GM21447 (cell line): ENCODE data around the gene CENPQ.
"Not testable (repeated sequence)": the region's sequence is repeated elsewhere in the genome, so short reads cannot be mapped to it uniquely, and the experiment has no call there.

Experiments
- ATAC-seq: cut with Tn5 transposase; IDR thresholded peaks from one replicate; pipeline ENCODE4 v1.9.1; 2021; ENCODE audit not compliant: unreplicated experiment

Gene CENPQ

DNA sequence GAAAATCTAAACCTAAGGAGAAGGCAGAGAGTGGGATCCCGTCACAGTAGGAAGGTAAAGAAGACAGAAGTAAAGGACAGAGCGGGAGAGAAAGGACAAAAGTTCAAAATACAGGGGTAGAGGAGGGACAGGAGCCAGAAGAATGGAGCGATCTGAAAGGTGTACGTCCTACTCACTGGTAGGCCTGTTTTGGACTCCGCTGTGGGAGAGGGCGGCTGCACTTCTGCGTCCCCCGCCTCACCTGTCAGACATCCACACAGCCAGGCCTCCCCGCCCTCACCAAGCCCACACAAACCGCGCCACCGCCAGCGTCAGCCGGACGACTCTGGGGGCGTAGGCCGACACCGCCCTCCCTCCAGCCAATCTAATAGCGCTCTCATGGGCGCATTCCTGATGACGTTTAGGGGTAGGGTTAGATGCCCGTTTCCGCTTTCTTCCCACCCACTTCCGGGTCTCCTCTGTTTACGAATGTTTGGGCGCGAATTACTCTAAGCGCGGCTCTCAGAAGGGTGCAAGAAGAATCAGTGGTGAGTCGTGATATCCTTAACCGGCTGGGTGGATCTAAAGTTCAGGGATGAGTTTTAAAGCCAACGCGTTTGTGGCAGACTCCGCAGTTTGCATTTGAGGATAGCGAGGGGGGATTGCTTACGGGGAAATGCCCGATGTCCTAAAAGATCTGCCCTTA is at the start of gene CENPQ, which contains the start of gene MMUT:
Gene CENPQ, plus strand, starts transcription at position 444 of the 685 bp plus-strand sequence. CDS start 6,807 bp downstream, outside the sequence.
Gene MMUT, minus strand, starts transcription at position 327 of the 685 bp plus-strand sequence. CDS start 3,787 bp downstream, outside the sequence.
- ATAC-seq = peak; percentile 98

- ATAC-seq = no peak
These were observed 47.8 kb upstream of the CENPQ start for GRCh38 chr6:49415358-49415757.

GRCh38 chr6:49416195-49416594 is 47.0 kb upstream of the CENPQ start:
- no peak for ATAC-seq

- no peak for ATAC-seq
These were observed 39.4 kb upstream of the CENPQ start for GRCh38 chr6:49423817-49424216.

- ATAC-seq = no peak
These were observed 33.0 kb upstream of the CENPQ start for GRCh38 chr6:49430187-49430586.

DNA sequence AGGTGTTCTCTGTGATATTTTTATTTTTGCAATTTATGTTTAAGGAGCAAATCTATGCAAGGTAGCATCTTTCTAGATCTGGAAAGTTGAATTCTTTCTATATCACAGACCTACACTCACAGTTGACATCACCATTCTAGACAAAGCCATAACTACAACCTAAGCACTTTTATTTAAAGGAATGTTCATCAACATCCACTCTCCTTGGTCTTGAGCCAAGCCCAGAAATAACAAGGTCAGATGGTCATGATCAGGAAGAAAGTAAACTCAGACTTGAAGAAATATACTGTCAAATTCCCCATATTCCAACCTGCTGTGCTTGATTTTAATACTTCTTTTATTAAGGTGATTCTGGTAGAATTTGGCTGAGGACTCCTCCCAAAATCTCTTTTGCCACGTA is 32.3 kb upstream of the CENPQ start:
- no peak for ATAC-seq

DNA sequence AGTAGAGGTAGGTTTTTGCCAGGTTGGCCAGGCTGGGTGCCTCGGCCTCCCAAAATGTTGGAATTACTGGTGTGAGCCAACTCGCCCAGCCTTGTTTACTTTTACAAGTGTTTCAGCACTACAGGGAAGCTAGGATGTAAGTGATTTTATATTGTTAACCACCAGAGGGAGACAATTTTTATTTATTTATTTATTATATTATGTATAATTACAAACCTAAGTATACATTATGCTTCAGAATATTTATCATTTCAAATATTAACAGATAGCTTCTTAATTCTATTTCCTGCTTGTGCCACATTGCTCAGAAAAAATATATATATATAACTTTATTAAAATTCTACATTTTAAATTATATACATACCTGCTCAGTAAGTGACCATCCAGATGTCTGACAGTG is 9.9 kb upstream of the CENPQ start:
- ATAC-seq = no peak

DNA sequence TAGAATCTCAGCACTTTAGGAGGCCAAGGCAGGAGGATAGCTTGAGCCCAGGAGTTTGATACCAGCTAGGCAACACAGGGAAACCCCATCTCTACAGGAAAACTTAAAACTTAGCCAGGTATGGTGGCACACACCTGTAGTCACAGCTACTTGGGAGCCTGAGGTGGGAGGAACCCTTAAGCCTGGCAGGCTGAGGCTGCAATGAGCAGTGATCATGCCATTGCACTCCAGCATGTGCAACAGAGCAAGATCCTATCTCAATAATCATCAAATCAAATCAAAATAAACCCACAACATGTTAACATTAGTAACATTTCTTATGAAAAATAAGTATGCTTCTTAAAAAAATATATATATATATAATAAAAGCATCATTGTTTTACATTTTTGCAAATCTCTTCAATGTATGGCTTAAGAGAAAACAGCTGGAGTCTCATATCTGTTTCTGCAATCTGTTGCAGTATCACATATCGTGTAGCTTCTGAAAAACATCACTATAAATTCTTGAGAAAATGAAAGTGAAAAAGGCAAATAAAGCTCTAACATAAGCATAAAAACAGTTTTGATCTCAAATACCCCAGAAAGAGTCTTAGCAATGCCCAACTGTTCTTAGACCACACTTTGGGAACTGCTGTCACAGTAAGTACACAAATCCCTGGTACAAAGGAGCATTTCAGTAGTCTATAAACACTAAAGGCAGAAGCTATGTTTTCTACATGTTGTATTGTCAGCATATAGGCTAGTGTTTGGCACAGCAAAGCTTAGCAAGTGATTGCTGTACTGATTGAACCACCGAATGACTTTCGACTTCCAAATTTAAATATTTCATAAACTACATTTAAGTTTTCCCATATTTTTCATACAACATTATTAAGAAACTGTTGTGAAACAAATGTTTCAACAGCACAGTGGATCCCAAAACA is 8.1 kb upstream of the CENPQ start:
- ATAC-seq = no peak

- ATAC-seq = no peak
These were observed 5.4 kb upstream of the CENPQ start for GRCh38 chr6:49457771-49458170.

DNA sequence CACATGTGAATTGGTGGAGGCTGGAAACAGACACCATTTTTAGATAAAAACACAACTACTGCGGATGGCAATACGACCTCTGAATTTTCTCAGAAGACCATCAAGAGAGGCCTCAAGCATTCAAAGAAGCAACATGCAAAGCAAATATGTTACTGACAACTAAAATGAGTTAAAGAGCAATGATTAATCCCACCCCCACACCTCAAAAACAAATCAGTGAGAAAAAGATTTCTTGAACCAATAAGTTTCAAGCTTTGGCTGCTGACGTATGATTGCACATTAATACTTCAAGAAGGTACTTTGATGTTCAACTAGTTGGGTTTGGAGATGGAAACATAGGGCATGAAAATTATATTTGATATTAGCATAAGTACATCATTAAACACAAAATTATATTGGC is 1.1 kb upstream of the CENPQ start:
- no peak for ATAC-seq

DNA sequence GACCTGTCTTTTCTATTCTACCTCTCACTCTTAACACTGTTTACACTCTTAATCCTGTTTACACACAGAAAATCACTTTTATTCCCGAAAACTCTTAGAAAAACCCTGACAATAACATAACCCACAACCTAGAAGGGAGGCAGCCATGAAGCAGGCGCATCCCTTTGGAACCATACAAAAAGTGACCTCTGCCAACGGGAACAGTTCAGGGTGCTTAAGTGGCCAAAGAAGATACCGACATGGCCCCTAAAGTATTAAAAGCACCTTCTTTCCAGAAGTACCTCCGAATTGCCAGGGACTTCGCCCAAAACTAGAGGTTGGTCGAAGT is 607 bp upstream of the CENPQ start:
- peak; percentile 11 for ATAC-seq

- peak; percentile 7 for ATAC-seq
These were observed 420 bp downstream of the CENPQ start for GRCh38 chr6:49463612-49463967.

DNA sequence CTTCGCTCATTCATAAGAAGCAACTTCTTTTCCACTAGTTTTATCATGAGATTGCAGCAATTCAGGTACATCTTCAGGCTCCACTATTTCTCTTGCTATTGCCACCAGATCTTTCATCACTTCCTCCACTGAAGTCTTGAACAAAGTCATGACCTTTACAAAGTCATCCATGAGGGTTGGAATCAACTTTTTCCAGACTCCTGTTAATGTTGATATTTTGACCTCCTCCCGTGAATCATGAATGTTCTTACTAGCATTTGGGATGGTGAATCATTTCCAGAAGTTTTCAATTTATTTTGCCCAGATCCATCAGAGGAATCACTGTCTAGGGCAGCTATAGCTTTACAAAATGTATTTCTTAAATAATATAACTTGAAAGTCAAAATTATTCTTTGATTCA is 1.5 kb downstream of the CENPQ start:
- no peak for ATAC-seq

DNA sequence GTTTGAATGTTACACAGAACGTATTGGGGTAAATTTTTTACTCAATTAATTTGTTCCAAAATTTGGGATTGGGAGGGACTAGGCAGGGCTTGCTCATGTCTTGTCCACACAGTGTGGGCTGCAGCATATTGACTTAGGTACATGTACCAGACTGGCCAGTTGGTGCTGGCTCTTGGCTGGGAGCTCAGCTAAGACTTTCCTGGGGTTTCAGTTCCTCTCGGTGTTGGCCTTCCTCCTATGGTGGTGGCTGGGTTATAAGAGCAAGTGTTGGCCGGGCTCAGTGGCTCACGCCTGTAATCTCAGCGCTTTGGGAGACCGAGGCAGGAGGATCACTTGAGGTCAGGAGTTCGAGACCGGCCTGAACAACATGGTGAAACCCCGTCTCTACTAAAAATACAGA is 4.9 kb downstream of the CENPQ start:
- ATAC-seq = no peak

DNA sequence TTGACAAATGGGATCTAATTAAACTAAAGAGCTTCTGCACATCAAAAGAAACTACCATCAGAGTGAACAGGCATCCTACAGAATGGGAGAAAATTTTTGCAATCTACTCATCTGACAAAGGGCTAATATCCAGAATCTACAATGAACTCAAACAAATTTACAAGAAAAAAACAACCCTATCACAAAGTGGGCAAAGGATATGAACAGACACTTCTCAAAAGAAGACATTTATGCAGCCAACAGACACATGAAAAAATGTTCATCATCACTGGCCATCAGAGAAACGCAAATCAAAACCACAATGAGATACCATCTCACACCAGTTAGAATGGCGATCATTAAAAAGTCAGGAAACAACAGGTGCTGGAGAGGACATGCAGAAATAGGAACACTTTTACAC is 13.4 kb downstream of the CENPQ start:
- ATAC-seq = not testable (repeated sequence)

DNA sequence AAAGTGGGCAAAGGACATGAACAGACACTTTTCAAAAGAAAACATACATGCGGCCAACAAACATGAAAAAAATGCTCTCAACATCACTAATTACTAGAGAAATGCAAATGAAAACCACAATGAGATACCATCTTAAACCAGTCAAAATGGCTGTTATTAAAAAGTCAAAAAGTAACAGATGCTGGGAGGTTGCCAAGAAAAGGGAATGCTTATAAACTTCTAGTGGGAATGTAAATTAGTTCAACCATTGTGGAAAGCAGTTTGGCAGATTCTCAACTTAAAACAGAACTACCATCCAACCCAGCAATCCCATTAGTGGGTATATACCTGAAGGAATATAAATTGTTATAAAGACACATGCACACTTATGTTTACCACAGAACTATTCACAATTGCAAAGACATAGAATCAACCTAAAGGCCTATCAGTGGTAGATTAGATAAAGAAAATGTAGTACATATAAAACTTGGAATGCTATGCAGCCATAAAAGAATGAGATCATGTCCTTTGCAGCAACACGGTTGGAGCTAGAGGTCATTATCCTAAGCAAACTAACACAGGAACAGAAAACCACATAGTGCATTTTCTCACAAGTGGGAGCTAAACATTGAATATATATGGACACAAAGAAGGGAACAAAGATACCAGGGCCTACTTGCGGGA is 16.3 kb downstream of the CENPQ start:
- no peak for ATAC-seq

GRCh38 chr6:49481846-49482245 is 18.7 kb downstream of the CENPQ start:
- ATAC-seq = not testable (repeated sequence)

- ATAC-seq = not testable (repeated sequence)
These were observed 20.2 kb downstream of the CENPQ start for GRCh38 chr6:49483380-49483779.

DNA sequence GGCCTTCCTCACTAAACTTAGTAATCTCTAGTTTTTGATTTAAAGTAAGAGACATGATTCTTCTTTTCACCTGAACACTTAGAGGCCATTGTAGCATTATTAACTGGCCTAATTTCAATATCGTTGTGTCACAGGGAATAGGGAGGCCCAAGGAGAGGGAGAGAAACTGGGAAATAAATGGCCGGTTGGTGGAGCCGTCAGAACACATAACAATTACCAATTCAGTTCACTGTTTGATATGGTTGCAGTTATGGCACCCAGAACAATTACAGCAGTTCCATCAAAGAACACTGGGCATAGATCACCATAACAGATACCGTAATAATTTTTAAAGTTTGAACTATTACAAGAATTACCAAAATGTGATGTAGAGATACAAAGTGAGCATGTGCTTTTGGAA is 27.5 kb downstream of the CENPQ start:
- no peak for ATAC-seq

DNA sequence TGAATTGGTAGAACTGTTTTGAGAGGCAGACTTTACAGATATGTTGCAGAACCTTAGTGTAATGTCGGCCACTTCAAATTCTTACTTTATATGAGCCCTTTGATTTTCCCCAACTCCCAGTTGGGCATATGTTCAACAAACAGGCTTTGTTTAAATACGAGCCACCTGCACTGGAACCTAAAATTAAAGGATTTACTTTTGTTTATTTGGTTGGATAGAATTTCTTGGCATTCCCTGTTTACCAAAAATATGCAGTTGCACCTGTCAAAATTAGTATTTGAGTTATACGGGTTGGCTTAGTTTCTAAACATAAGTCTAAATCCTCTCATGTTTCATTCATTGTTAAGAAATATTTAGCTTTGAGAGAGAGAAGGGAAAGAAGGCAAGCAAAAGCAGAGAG is 34.1 kb downstream of the CENPQ start:
- ATAC-seq = no peak

GRCh38 chr6:49499126-49499525 is 36.0 kb downstream of the CENPQ start:
- no peak for ATAC-seq

- no peak for ATAC-seq
These were observed 36.5 kb downstream of the CENPQ start, which contains the start of gene GLYATL3 for GRCh38 chr6:49499623-49500022. GLYATL3 (plus strand) TSS chr6:49499923; CDS start chr6:49511991, 12,068 bp downstream.
